Measurements from ENCODE around the gene TEDC1.

Gene TEDC1

DNA sequence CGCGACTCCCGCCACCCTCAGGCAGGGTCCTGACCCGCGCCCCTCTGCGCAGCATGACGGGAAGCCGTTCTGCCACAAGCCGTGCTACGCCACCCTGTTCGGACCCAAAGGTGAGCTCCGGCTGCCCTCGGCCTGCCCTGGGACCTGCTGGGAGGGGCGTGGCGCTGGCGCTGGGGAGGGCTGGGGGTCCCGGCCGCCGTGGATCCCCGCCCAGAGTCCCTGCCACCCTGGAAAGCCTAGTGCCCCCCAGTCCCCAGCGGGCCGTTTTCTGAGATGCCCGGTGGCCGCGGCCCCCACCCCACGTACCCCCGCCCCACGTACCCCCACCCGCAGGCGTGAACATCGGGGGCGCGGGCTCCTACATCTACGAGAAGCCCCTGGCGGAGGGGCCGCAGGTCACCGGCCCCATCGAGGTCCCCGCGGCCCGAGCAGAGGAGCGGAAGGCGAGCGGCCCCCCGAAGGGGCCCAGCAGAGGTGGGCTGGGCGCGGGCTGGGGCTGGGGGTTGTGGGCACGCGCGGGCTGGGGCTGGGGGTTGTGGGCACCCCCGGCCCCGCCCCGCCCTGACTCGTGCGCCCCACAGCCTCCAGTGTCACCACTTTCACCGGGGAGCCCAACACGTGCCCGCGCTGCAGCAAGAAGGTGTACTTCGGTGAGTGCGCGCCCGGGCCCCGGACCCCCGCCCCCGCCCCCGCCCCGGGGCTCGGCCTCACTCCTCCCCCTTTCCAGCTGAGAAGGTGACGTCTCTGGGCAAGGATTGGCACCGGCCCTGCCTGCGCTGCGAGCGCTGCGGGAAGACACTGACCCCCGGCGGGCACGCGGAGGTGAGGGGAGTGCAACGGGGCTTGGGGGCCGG is 12.4 kb upstream of the TEDC1 start:
- DNase-seq (ENCODE audit: low read depth, low spot score) = no peak
- no peak overlapping the region for H3K9ac ChIP-seq (ENCODE audit: insufficient read length)
- TF ChIP-seq EZH2 (IDR thresholded peaks at IDR 0.05) = no peak
- no peak for TF ChIP-seq FOXP2 (optimal IDR thresholded peaks at IDR 0.05; ENCODE audit: control extremely low read depth, extremely low read length, insufficient read depth)
- TF ChIP-seq POLR2AphosphoS5 (IDR thresholded peaks at IDR 0.05; ENCODE audit: borderline replicate concordance, low read depth, low read length) = no peak
- no peaks in the 10 kb centered on the region for H3K9me3 ChIP-seq (ENCODE audit: low read depth, low read length)
- peak overlapping the region; percentile 31; the same call in 1 of the 2 replicates for H3K27ac ChIP-seq
- no peak overlapping the region for H3K4me3 ChIP-seq
- peaks cover 8% of the 10 kb centered on the region for H3K36me3 ChIP-seq (ENCODE audit: insufficient read depth, low read length)

DNA sequence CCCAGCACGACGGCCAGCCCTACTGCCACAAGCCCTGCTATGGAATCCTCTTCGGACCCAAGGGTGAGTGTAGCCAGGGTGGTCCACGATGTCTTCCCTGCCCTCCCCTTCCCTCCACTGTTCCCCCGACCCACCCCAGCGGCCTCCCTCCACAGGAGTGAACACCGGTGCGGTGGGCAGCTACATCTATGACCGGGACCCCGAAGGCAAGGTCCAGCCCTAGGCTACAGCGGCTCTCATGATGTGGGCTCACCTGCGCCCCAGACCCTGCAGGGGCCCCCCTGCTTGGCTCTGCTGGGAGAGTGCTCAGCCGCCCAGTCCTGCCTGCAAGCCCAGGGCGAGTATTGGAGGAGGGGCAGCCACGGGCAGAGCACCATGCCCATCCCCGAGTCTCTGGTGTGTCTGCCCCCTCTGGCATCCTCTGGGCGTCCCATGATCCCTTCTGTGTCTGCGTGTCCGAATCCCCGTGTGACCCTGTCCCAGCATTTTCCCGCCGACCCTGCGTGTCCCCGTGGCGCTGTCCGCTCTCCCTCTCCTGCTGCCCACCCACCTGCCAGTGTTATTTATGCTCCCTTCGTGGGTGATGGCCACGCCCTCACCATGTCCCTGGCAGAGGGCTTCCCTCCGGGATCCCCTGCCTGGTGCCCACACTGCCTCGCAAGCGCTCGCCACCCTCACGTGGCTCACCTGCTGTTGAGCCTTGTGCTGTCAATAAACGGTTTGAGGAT is 11.5 kb upstream of the TEDC1 start:
- no peak overlapping the region for H3K9ac ChIP-seq (ENCODE audit: insufficient read length)
- DNase-seq (ENCODE audit: low read depth, low spot score) = no peak
- no peak overlapping the region for H3K4me3 ChIP-seq
- peaks cover 8% of the 10 kb centered on the region for H3K36me3 ChIP-seq (ENCODE audit: insufficient read depth, low read length)
- no peak for TF ChIP-seq EZH2 (IDR thresholded peaks at IDR 0.05)
- TF ChIP-seq FOXP2 (optimal IDR thresholded peaks at IDR 0.05; ENCODE audit: control extremely low read depth, extremely low read length, insufficient read depth) = no peak
- no peak for TF ChIP-seq POLR2AphosphoS5 (IDR thresholded peaks at IDR 0.05; ENCODE audit: borderline replicate concordance, low read depth, low read length)
- no peaks in the 10 kb centered on the region for H3K9me3 ChIP-seq (ENCODE audit: low read depth, low read length)
- peak overlapping the region; percentile 97; the same call in 1 of the 2 replicates for H3K27ac ChIP-seq

DNA sequence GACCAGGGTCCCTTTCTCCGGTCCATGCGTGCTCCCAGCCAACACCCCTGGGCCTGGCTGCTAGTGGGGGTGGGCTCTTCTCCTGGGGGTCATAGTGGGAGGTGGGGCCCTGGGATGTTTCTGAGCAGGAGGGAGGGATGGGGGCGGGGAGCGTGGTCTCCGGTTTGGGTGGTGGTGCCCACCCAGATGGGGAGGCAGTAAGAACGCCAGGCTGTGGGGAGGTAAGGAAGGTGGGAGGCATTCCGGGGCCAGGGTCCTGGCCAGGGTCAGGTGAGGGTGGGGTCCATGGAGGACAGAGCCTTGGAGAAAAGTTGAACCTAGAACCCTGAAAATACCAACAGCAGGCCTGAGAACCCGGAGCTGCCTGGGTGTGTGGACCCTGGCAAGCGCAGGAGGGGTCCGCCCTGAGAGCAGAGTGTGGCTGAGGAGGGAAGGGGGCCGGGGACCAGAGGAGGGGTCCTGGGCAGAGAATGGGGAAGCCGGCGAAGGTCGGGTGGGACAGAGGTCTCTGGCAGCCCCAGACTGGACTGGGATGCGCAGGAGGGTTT is 10.8 kb upstream of the TEDC1 start:
- no peak for DNase-seq (ENCODE audit: low read depth, low spot score)
- TF ChIP-seq POLR2AphosphoS5 (IDR thresholded peaks at IDR 0.05; ENCODE audit: borderline replicate concordance, low read depth, low read length) = no peak
- no peak for TF ChIP-seq FOXP2 (optimal IDR thresholded peaks at IDR 0.05; ENCODE audit: control extremely low read depth, extremely low read length, insufficient read depth)
- no peak for TF ChIP-seq EZH2 (IDR thresholded peaks at IDR 0.05)
- no peaks in the 10 kb centered on the region for H3K9me3 ChIP-seq (ENCODE audit: low read depth, low read length)
- H3K36me3 ChIP-seq (ENCODE audit: insufficient read depth, low read length) = peaks cover 8% of the 10 kb centered on the region
- no peak overlapping the region for H3K9ac ChIP-seq (ENCODE audit: insufficient read length)
- peak overlapping the region; percentile 97 for H3K27ac ChIP-seq
- H3K4me3 ChIP-seq = peak overlapping the region; percentile 79; the same call in 1 of the 2 replicates

DNA sequence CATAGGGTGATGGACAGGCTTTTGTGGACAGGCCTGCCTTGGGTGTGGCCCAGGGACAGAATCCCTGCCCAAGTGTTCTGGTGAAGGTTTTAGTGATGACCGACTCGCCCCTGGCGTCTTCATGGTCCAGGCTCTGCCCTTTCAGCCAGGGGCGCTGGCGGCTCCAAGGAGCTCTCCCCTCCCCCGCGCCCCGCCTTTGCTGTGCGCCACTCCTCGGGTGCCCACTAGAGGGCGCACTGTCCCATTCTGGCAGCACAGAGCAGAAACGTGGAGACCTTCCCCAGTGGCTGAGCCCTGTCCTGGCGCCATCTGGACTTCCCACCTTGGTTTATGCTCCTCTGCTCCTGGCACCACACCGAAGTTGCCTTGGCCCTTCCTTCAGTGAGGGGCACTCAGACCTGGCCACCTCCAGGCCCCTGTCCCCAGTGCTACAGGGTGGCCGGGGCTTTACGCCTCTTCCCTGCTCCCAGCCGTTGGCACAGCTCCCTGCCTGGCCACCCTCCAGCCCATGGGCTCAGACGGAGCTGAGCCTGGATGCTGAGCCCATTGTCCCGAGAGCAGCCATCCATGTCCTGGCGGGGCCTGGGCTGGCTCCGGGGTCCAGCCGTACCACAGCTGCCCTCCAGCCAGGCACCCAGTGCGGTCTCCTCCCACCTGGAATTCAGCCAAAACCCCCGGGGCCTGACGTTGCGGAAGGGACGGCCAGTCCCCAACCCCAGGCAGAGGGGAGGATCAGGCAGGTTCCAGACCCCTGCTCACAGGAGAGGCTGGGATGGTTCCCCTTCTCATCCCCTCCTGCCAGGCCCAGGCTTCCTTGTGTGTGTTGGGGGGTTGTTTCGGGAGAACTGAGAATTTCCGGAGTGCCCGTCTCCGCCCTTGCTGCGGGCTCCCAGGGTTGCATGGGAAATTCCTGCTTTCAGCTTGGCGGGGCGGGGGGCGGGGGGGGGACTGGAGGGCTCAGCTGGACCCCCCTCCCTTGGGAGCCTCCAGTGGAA is 9.9 kb upstream of the TEDC1 start:
- DNase-seq (ENCODE audit: low read depth, low spot score) = peak; percentile 55
- H3K9me3 ChIP-seq (ENCODE audit: low read depth, low read length) = no peaks in the 10 kb centered on the region
- H3K36me3 ChIP-seq (ENCODE audit: insufficient read depth, low read length) = peaks cover 8% of the 10 kb centered on the region
- peak overlapping the region; percentile 79 for H3K4me3 ChIP-seq
- H3K27ac ChIP-seq = peak overlapping the region; percentile 97
- H3K9ac ChIP-seq (ENCODE audit: insufficient read length) = peak overlapping the region; percentile 78
- TF ChIP-seq EZH2 (IDR thresholded peaks at IDR 0.05) = no peak
- peak; percentile 51 for TF ChIP-seq POLR2AphosphoS5 (IDR thresholded peaks at IDR 0.05; ENCODE audit: borderline replicate concordance, low read depth, low read length)

DNA sequence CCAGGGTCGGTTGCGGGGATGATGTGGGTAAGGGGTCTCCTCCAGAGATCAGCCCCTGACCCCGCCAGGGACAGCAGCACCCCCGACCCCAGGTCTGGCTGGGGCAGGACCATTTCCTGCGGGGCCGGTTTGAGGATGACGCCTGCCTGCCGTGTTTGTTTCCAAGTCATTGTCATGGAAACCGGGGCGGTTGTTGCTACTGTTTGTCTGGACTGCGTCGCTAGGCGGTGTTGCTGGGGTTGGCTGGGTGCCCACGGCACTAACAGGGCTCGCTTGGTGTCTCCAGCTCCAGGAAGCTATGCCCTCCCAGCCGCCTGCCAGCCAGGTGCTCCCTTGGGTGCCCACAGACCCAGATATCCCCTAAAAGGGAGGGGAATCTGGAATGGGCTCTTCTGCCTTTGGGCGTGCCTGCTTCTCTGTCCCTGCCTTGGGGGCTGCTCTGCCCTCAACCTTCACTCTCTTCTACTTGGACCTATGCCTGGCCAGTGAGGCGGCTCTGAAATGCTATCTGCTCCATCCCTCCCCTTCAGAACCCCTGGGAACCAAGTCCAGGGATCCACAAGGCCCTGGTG is 9.1 kb upstream of the TEDC1 start:
- H3K9ac ChIP-seq (ENCODE audit: insufficient read length) = no peak overlapping the region
- peaks cover 3% of the 10 kb centered on the region; the same call in 1 of the 2 replicates for H3K36me3 ChIP-seq (ENCODE audit: insufficient read depth, low read length)
- H3K9me3 ChIP-seq (ENCODE audit: low read depth, low read length) = no peaks in the 10 kb centered on the region
- peak overlapping the region; percentile 63 for H3K4me3 ChIP-seq
- TF ChIP-seq FOXP2 (optimal IDR thresholded peaks at IDR 0.05; ENCODE audit: control extremely low read depth, extremely low read length, insufficient read depth) (no peak), EZH2 (IDR thresholded peaks at IDR 0.05) (no peak), POLR2AphosphoS5 (IDR thresholded peaks at IDR 0.05; ENCODE audit: borderline replicate concordance, low read depth, low read length) (no peak)
- DNase-seq (ENCODE audit: low read depth, low spot score) = no peak
- H3K27ac ChIP-seq = peak overlapping the region; percentile 88

DNA sequence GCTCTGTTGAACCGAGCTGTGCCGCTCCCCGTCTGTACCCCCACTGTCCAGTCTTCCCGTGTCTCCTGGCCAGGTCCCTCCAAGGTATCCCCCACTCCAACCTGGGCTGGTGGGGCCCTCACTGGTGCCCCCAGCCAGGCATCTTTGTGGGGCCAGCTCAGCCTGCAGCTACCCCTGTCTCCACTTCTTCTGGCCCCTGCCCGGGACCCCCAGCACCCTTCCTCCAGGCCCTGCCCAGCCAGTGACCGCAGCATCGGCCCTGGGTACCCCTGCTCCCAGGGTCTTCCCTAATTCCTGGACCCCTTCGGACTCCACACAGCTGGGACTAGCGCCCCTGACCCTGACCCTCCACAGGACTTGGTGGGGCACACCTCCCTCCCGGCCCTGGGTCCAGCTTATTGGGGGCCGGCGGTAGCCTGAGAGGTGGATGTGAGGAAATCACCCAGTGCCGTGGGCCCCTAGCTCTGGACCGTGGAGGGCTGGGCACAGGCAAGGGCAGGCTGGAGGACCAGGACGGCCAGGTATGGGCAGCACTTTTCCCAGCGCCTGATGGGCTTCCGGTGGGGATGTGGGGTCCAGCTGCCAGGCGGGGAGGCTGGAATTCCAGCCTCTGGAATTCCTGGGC is 8.4 kb upstream of the TEDC1 start:
- Histone ChIP-seq H3K9ac (ENCODE audit: insufficient read length) (no peak overlapping the region), H3K9me3 (ENCODE audit: low read depth, low read length) (no peaks in the 10 kb centered on the region), H3K27ac (peak overlapping the region; percentile 88), H3K4me3 (peak overlapping the region; percentile 63; the same call in 1 of the 2 replicates), H3K36me3 (ENCODE audit: insufficient read depth, low read length) (peaks cover 3% of the 10 kb centered on the region; the same call in 1 of the 2 replicates)
- TF ChIP-seq POLR2AphosphoS5 (IDR thresholded peaks at IDR 0.05; ENCODE audit: borderline replicate concordance, low read depth, low read length) (no peak), FOXP2 (optimal IDR thresholded peaks at IDR 0.05; ENCODE audit: control extremely low read depth, extremely low read length, insufficient read depth) (no peak), EZH2 (IDR thresholded peaks at IDR 0.05) (no peak)
- no peak for DNase-seq (ENCODE audit: low read depth, low spot score)
